Thymus (tissue), 11 donors: ENCODE measurements around the gene SLC43A2. TPM values are rescaled to one million over a fixed set of nuclear protein-coding genes. Genes with fewer than 3 reads are reported as not detected.

Source experiments
- DNase-seq, 9 donors: peaks; one replicate each; pipeline ENCODE4 v3.0.0-alpha.2; 2013; ENCODE audit warnings: low spot score in 9 of 9, low read depth in 6 of 9, missing footprints in 1 of 9
- H3K27ac ChIP-seq, 2 donors: one replicate each; pipeline ENCODE4 v1.5.1; 2013; ENCODE audit warnings: control low read depth in 1 of 2, low read depth in 1 of 2, low read length in 1 of 2, mild to moderate bottlenecking in 1 of 2, moderate library complexity in 1 of 2
- H3K27me3 ChIP-seq, 2 donors: one replicate each; pipeline ENCODE4 v1.5.1; 2013; ENCODE audit warnings: low read length in 1 of 2; ENCODE audit not compliant: control insufficient read depth in 2 of 2, insufficient read depth in 1 of 2
- H3K36me3 ChIP-seq, 2 donors: one replicate each; pipeline ENCODE4 v1.5.1; 2013; ENCODE audit warnings: low read length in 1 of 2, mild to moderate bottlenecking in 1 of 2, moderate library complexity in 1 of 2; ENCODE audit not compliant: control insufficient read depth in 2 of 2, insufficient read depth in 2 of 2
- H3K4me1 ChIP-seq, 2 donors: one replicate each; pipeline ENCODE4 v1.5.1; 2013; ENCODE audit warnings: low read length in 2 of 2; ENCODE audit not compliant: control insufficient read depth in 2 of 2, insufficient read depth in 2 of 2
- H3K4me3 ChIP-seq, 2 donors: one replicate each; pipeline ENCODE4 v1.5.1; 2013; ENCODE audit warnings: low read length in 2 of 2, control low read depth in 1 of 2, mild to moderate bottlenecking in 1 of 2
- H3K9me3 ChIP-seq, 2 donors: one replicate each; pipeline ENCODE4 v1.5.1; 2013; ENCODE audit warnings: low read length in 1 of 2, mild to moderate bottlenecking in 1 of 2; ENCODE audit not compliant: control insufficient read depth in 2 of 2, insufficient read depth in 1 of 2
- WGBS: extraction: QIAGEN DNeasy Blood & Tissue Kit; methylation state at CpG from one replicate; pipeline ENCODE4 v1.1.7; 2013; 5-methylcytosine and 5-hydroxymethylcytosine counted together
- polyA plus RNA-seq: library from polyadenylated mRNA; stranded (reverse); fragments of 200-250 nt; gene quantifications from one replicate; pipeline ENCODE4 v1.2.3, GENCODE V29; 2013
- total RNA-seq: library from RNA; stranded (reverse); fragments of 120-200 nt; gene quantifications from one replicate; pipeline ENCODE4 v1.2.4, GENCODE V29; 2013
- donor health status: healthy.

SLC43A2 gene
- total and polyA plus RNA-seq, 2 donors = 10.5 to 13.9 TPM

- H3K4me1 ChIP-seq = peaks cover 0 to 9% of the 10 kb centered on the region in 2 donors
- H3K27ac ChIP-seq = no peak overlapping the region
- no peak for DNase-seq
- 90% methylated on average over 19 of the region's 19 CpGs for WGBS
- peaks cover 0 to 4% of the 10 kb centered on the region in 2 donors for H3K9me3 ChIP-seq
- H3K4me3 ChIP-seq = no peak overlapping the region
- peaks cover 0 to 4% of the 10 kb centered on the region in 2 donors for H3K27me3 ChIP-seq
- no peaks in the 10 kb centered on the region for H3K36me3 ChIP-seq
Observed at GRCh38 chr17:1638624-1639300, 10.1 kb upstream of the SLC43A2 start.

- H3K9me3 ChIP-seq = peaks cover 0 to 4% of the 10 kb centered on the region in 2 donors
- no peaks in the 10 kb centered on the region for H3K36me3 ChIP-seq
- H3K27me3 ChIP-seq = peaks cover 0 to 3% of the 10 kb centered on the region in 2 donors
- 89% methylated on average over 17 of the region's 17 CpGs for WGBS
- H3K27ac ChIP-seq = no peak overlapping the region
- DNase-seq = no peak
- no peak overlapping the region for H3K4me3 ChIP-seq
- H3K4me1 ChIP-seq = peaks cover 0 to 8% of the 10 kb centered on the region in 2 donors
Observed at GRCh38 chr17:1638171-1638590, 9.5 kb upstream of the SLC43A2 start.

GRCh38 chr17:1636732-1637285 lies 8.2 kb upstream of the SLC43A2 start:
- 88% methylated on average over 15 of the region's 15 CpGs for WGBS
- DNase-seq = no peak
- H3K27ac ChIP-seq = no peak overlapping the region
- H3K36me3 ChIP-seq = no peaks in the 10 kb centered on the region
- H3K4me1 ChIP-seq = peaks cover 0 to 8% of the 10 kb centered on the region in 2 donors
- no peaks in the 10 kb centered on the region for H3K9me3 ChIP-seq
- no peaks in the 10 kb centered on the region for H3K27me3 ChIP-seq
- H3K4me3 ChIP-seq = no peak overlapping the region

- 92% methylated on average over 10 of the region's 10 CpGs for WGBS
- no peaks in the 10 kb centered on the region for H3K36me3 ChIP-seq
- H3K9me3 ChIP-seq = no peaks in the 10 kb centered on the region
- no peak overlapping the region for H3K27ac ChIP-seq
- peaks cover 0 to 8% of the 10 kb centered on the region in 2 donors for H3K4me1 ChIP-seq
- no peaks in the 10 kb centered on the region for H3K27me3 ChIP-seq
- H3K4me3 ChIP-seq = no peak overlapping the region
- DNase-seq = no peak
Observed at GRCh38 chr17:1635675-1636465, 7.2 kb upstream of the SLC43A2 start.

- DNase-seq = no peak
Observed at GRCh38 chr17:1634841-1635650, 6.4 kb upstream of the SLC43A2 start.

GRCh38 chr17:1630662-1631061 lies 2.0 kb upstream of the SLC43A2 start:
- Histone ChIP-seq H3K27me3 (peaks cover 0 to 11% of the 10 kb centered on the region in 2 donors), H3K9me3 (peaks cover 0 to 10% of the 10 kb centered on the region in 2 donors), H3K4me1 (peaks cover 5 to 29% of the 10 kb centered on the region in 2 donors), H3K27ac (no peak overlapping the region), H3K36me3 (peaks cover 0 to 3% of the 10 kb centered on the region in 2 donors), H3K4me3 (no peak overlapping the region)
- no peak for DNase-seq
- WGBS = 94% methylated on average over 4 of the region's 4 CpGs

More at GRCh38 chr17:1634841-1635650, 6.4 kb upstream of the SLC43A2 start:
- peaks cover 0 to 11% of the 10 kb centered on the region in 2 donors for H3K4me1 ChIP-seq
- H3K27me3 ChIP-seq = peaks cover 0 to 2% of the 10 kb centered on the region in 2 donors
- H3K9me3 ChIP-seq = no peaks in the 10 kb centered on the region
- H3K36me3 ChIP-seq = no peaks in the 10 kb centered on the region
- no peak overlapping the region for H3K27ac ChIP-seq
- no peak overlapping the region for H3K4me3 ChIP-seq
- WGBS = 97% methylated on average over 45 of the region's 45 CpGs

- H3K9me3 ChIP-seq = peaks cover 0 to 10% of the 10 kb centered on the region in 2 donors
- peaks cover 0 to 11% of the 10 kb centered on the region in 2 donors for H3K27me3 ChIP-seq
- DNase-seq = peak in 7 of 9 donors; percentile 67 to 89 (median 83)
- H3K27ac ChIP-seq = peak overlapping the region; percentile 93 to 96
- H3K4me3 ChIP-seq = peak overlapping the region; percentile 85 to 87
- H3K4me1 ChIP-seq = peaks cover 5 to 38% of the 10 kb centered on the region in 2 donors
- WGBS = 1% methylated on average over 45 of the region's 45 CpGs
- H3K36me3 ChIP-seq = peaks cover 0 to 12% of the 10 kb centered on the region in 2 donors
Observed at GRCh38 chr17:1629504-1630310, 1.1 kb upstream of the SLC43A2 start.
